Measurements from ENCODE around the gene TARP.
"Not testable (repeated sequence)": the region's sequence is repeated elsewhere in the genome, so short reads cannot be mapped to it uniquely, and the experiment has no call there.

TARP gene

GRCh38 chr7:38262545-38262944, 10.9 kb downstream of the TARP start:
- no peak for DNase-seq (ENCODE audit: low read depth in 2 of 2)

- not testable (repeated sequence) for DNase-seq (ENCODE audit: low read depth in 2 of 2)
These were observed 11.4 kb downstream of the TARP start for GRCh38 chr7:38262026-38262425.

GRCh38 chr7:38261601-38262000, 11.8 kb downstream of the TARP start:
- DNase-seq (ENCODE audit: low read depth in 2 of 2): not testable (repeated sequence)

- not testable (repeated sequence) for DNase-seq (ENCODE audit: low read depth in 2 of 2)
These were observed 14.3 kb downstream of the TARP start for GRCh38 chr7:38259157-38259556.

GRCh38 chr7:38257350-38257677, 16.1 kb downstream of the TARP start:
- DNase-seq (ENCODE audit: low read depth in 2 of 2): no peak

GRCh38 chr7:38249849-38250248, 23.6 kb downstream of the TARP start:
- not testable (repeated sequence) for DNase-seq (ENCODE audit: low read depth in 2 of 2)

- no peak for DNase-seq (ENCODE audit: low read depth in 2 of 2)
These were observed 25.3 kb downstream of the TARP start for GRCh38 chr7:38248069-38248567.

GRCh38 chr7:38245409-38245977, 27.9 kb downstream of the TARP start:
- DNase-seq (ENCODE audit: low read depth in 2 of 2): no peak

- DNase-seq (ENCODE audit: low read depth in 2 of 2): no peak
These were observed 28.9 kb downstream of the TARP start for GRCh38 chr7:38244516-38244915.

- DNase-seq (ENCODE audit: low read depth in 2 of 2): not testable (repeated sequence)
These were observed 30.1 kb downstream of the TARP start for GRCh38 chr7:38243345-38243744.

- no peak for DNase-seq (ENCODE audit: low read depth in 2 of 2)
These were observed 30.6 kb downstream of the TARP start for GRCh38 chr7:38242814-38243213.

GRCh38 chr7:38241071-38241470, 32.4 kb downstream of the TARP start:
- DNase-seq (ENCODE audit: low read depth in 2 of 2): no peak

GRCh38 chr7:38239129-38239528, 34.3 kb downstream of the TARP start:
- not testable (repeated sequence) for DNase-seq (ENCODE audit: low read depth in 2 of 2)

GRCh38 chr7:38235606-38236005, 37.8 kb downstream of the TARP start:
- DNase-seq (ENCODE audit: low read depth in 2 of 2): no peak

GRCh38 chr7:38234759-38235158, 38.7 kb downstream of the TARP start:
- not testable (repeated sequence) for DNase-seq (ENCODE audit: low read depth in 2 of 2)

- peak; percentile 70 for DNase-seq (ENCODE audit: low read depth in 2 of 2)
These were observed 40.7 kb downstream of the TARP start for GRCh38 chr7:38232502-38233366.

- DNase-seq (ENCODE audit: low read depth in 2 of 2): no peak
These were observed 43.4 kb downstream of the TARP start for GRCh38 chr7:38229884-38230642.

GRCh38 chr7:38229386-38229785, 44.0 kb downstream of the TARP start:
- no peak for DNase-seq (ENCODE audit: low read depth in 2 of 2)

- DNase-seq (ENCODE audit: low read depth in 2 of 2): no peak
These were observed 49.0 kb downstream of the TARP start for GRCh38 chr7:38224392-38224791.

GRCh38 chr7:38223306-38223705, 50.1 kb downstream of the TARP start:
- no peak for DNase-seq (ENCODE audit: low read depth in 2 of 2)

- no peak for DNase-seq (ENCODE audit: low read depth in 2 of 2)
These were observed 50.8 kb downstream of the TARP start for GRCh38 chr7:38222481-38223096.

- no peak for DNase-seq (ENCODE audit: low read depth in 2 of 2)
These were observed 53.0 kb downstream of the TARP start for GRCh38 chr7:38220452-38220851.

Data from stimulated activated CD8-positive, alpha-beta memory T cell treated with anti-CD3 and anti-CD28 coated beads, Interleukin-15, amount 100 ng/mL, for 4 hours (primary cell).